HG02943 (cell line): Measurements from ENCODE around the gene SELENOK.

ENCODE experiments used
- ATAC-seq: cut with Tn5 transposase; IDR thresholded peaks from one replicate; pipeline ENCODE4 v1.9.1; 2021; ENCODE audit warnings: mild to moderate bottlenecking, low read depth, moderate library complexity; ENCODE audit not compliant: unreplicated experiment

Gene SELENOK

GRCh38 chr3:53844262-53845102, 47.2 kb downstream of the SELENOK start:
- peak; percentile 6 for ATAC-seq

- ATAC-seq = peak; percentile 54
Observed at GRCh38 chr3:53843195-53844177, 48.2 kb downstream of the SELENOK start.

GRCh38 chr3:53842436-53843194, 49.0 kb downstream of the SELENOK start:
- no peak for ATAC-seq

- ATAC-seq = no peak
Observed at GRCh38 chr3:53841296-53841695, 50.4 kb downstream of the SELENOK start.

- ATAC-seq = no peak
Observed at GRCh38 chr3:53837331-53837730, 54.3 kb downstream of the SELENOK start.

- no peak for ATAC-seq
Observed at GRCh38 chr3:53836084-53836872, 55.4 kb downstream of the SELENOK start.

- no peak for ATAC-seq
Observed at GRCh38 chr3:53835257-53835656, 56.4 kb downstream of the SELENOK start.

GRCh38 chr3:53834429-53835095, 57.1 kb downstream of the SELENOK start:
- ATAC-seq = no peak
